Glomerular visceral epithelial cell (primary cell): ENCODE data around the gene KCTD2.
A peak's percentile ranks its signal among the peaks of the same experiment; 100 is the strongest.
"Not testable (repeated sequence)": the region's sequence is repeated elsewhere in the genome, so short reads cannot be mapped to it uniquely, and the experiment has no call there.

ENCODE experiments used
- DNase-seq: peaks from one replicate; pipeline ENCODE4 v3.0.0-alpha.2; 2016; ENCODE audit errors: extremely low spot score

The KCTD2 gene

GRCh38 chr17:75046407-75047289 lies at the start of gene KCTD2, which contains the start of gene ATP5PD:
Gene KCTD2, plus strand, starts transcription at chr17:75047225. Its CDS starts 26 bp downstream, at chr17:75047251.
Gene ATP5PD, minus strand, starts transcription at chr17:75046969. Its CDS starts 4,319 bp downstream, at chr17:75042650.
- DNase-seq, result peak; percentile 97

- DNase-seq, result no peak
These were observed 48.2 kb upstream of the KCTD2 start for GRCh38 chr17:74998783-74999182.

- DNase-seq, result no peak
These were observed 47.5 kb upstream of the KCTD2 start for GRCh38 chr17:74999523-74999922.

GRCh38 chr17:75001915-75002843 lies 44.8 kb upstream of the KCTD2 start:
- no peak for DNase-seq

GRCh38 chr17:75003070-75003956 lies 43.7 kb upstream of the KCTD2 start:
- DNase-seq, result no peak

GRCh38 chr17:75003957-75004355 lies 43.1 kb upstream of the KCTD2 start:
- no peak for DNase-seq

GRCh38 chr17:75004371-75004770 lies 42.7 kb upstream of the KCTD2 start:
- DNase-seq, result no peak

- DNase-seq, result no peak
These were observed 41.7 kb upstream of the KCTD2 start for GRCh38 chr17:75005291-75005690.

- DNase-seq, result not testable (repeated sequence)
These were observed 40.9 kb upstream of the KCTD2 start for GRCh38 chr17:75006084-75006483.

- DNase-seq, result no peak
These were observed 40.4 kb upstream of the KCTD2 start for GRCh38 chr17:75006653-75007052.

GRCh38 chr17:75008373-75008772 lies 38.7 kb upstream of the KCTD2 start:
- DNase-seq, result no peak

- DNase-seq, result no peak
These were observed 37.8 kb upstream of the KCTD2 start for GRCh38 chr17:75009139-75009724.

GRCh38 chr17:75010683-75011400 lies 36.2 kb upstream of the KCTD2 start:
- DNase-seq, result peak; percentile 60

- no peak for DNase-seq
These were observed 35.5 kb upstream of the KCTD2 start for GRCh38 chr17:75011401-75012095.

GRCh38 chr17:75012096-75012345 lies 35.0 kb upstream of the KCTD2 start:
- DNase-seq, result no peak

GRCh38 chr17:75012346-75013091 lies 34.5 kb upstream of the KCTD2 start, which contains the start of gene MRPL58:
Gene MRPL58, plus strand, starts transcription at chr17:75012670. Its CDS starts 17 bp downstream, at chr17:75012687.
- peak; percentile 93 for DNase-seq

GRCh38 chr17:75013092-75013559 lies 33.9 kb upstream of the KCTD2 start:
- DNase-seq, result no peak

GRCh38 chr17:75019146-75019545 lies 27.9 kb upstream of the KCTD2 start:
- DNase-seq, result no peak

- no peak for DNase-seq
These were observed 27.3 kb upstream of the KCTD2 start for GRCh38 chr17:75019710-75020109.
